HG03521 (cell line): Measurements from ENCODE around the gene PYGM.

ENCODE experiments used
- ATAC-seq: cut with Tn5 transposase; IDR thresholded peaks from one replicate; pipeline ENCODE4 v1.9.1; 2021; ENCODE audit warnings: mild to moderate bottlenecking, moderate library complexity; ENCODE audit not compliant: unreplicated experiment

Gene PYGM

GRCh38 chr11:64769283-64769682 lies 9.5 kb upstream of the PYGM start:
- ATAC-seq, result no peak

- no peak for ATAC-seq
Measured at GRCh38 chr11:64768300-64768694, 8.5 kb upstream of the PYGM start.

GRCh38 chr11:64767344-64768299 lies 7.8 kb upstream of the PYGM start:
- ATAC-seq, result no peak

GRCh38 chr11:64766881-64767280 lies 7.1 kb upstream of the PYGM start:
- no peak for ATAC-seq

GRCh38 chr11:64765851-64766665 lies 6.3 kb upstream of the PYGM start:
- no peak for ATAC-seq

- no peak for ATAC-seq
Measured at GRCh38 chr11:64765291-64765850, 5.6 kb upstream of the PYGM start.

GRCh38 chr11:64764753-64765152 lies 5.0 kb upstream of the PYGM start:
- ATAC-seq, result no peak

GRCh38 chr11:64764040-64764611 lies 4.4 kb upstream of the PYGM start:
- ATAC-seq, result no peak

GRCh38 chr11:64763526-64764039 lies 3.8 kb upstream of the PYGM start:
- ATAC-seq, result no peak

GRCh38 chr11:64762674-64763525 lies 3.1 kb upstream of the PYGM start:
- ATAC-seq, result no peak

GRCh38 chr11:64762277-64762673 lies 2.5 kb upstream of the PYGM start:
- ATAC-seq, result no peak

GRCh38 chr11:64760759-64761420 lies 1.1 kb upstream of the PYGM start:
- ATAC-seq, result no peak

- ATAC-seq, result no peak
Measured at GRCh38 chr11:64759131-64759721, 548 bp downstream of the PYGM start.

- no peak for ATAC-seq
Measured at GRCh38 chr11:64758330-64759079, 1.3 kb downstream of the PYGM start.

GRCh38 chr11:64757549-64758329 lies 2.0 kb downstream of the PYGM start:
- ATAC-seq, result no peak

- no peak for ATAC-seq
Measured at GRCh38 chr11:64755681-64756361, 4.0 kb downstream of the PYGM start.
